Heart left ventricle (tissue), 13 donors: ENCODE measurements around the gene MTCH1.

Experiments used
- CTCF ChIP-seq, 12 donors: fragments of 200-600 bp; sonication (generic) in 4 of 12; IDR thresholded peaks; one replicate each; pipeline versions ENCODE4 v1.5.0 to v1.8.0; 2018 to 2022; ENCODE audit warnings: antibody characterized with exemption in 12 of 12, mild to moderate bottlenecking in 5 of 12
- POLR2A ChIP-seq, 2 donors: fragments of 450-650 bp; IDR thresholded peaks; one replicate each; pipeline ENCODE4 v1.6.1; 2017; ENCODE audit warnings: antibody characterized with exemption in 2 of 2, mild to moderate bottlenecking in 2 of 2, moderate library complexity in 2 of 2
- donor health status: ischemic (EF 13 %, LVEDD 7.1; RV severe dilation, severe dysfunction).
- donor health status: DM: no; HTN: yes; CAD: no.
- donor health status: DM: no; HTN: no; CAD: no.
- donor health status: ischemic (EF 25% LVEDD 6.9; RV normal size, moderate dysfunction).
- donor health status: ischemic (EF 25% LVEDD 5.7; RV mildly dilated, moderate dysfunction).
- donor health status: ischemic (EF 35%, LVEDD 5.7; RV mildly dilated, moderate dysfunction).
- donor health status: nonischemic (EF 11% LVEDD 7.7; RV severe dilation, severe dysfunction).
- donor health status: DM: yes; HTN: yes; CAD: no.
- donor health status: PGD.
- donor health status: ischemic (EF 29% LVEDD 5.4; RV normal size, mild dysfunction).
- donor health status: nonischemic (EF 23%, LVEDD 6.1; RV moderate dilation, normal function).

GRCh38 chr6:36920049-36920448 is 65.9 kb downstream of the MTCH1 start:
- TF ChIP-seq CTCF (IDR thresholded peaks at IDR 0.05) (no peak), POLR2A (IDR thresholded peaks at IDR 0.05) (no peak)
